Heart left ventricle (tissue), 16 donors: ENCODE measurements around the gene EGLN1. TPM values are rescaled to one million over a fixed set of nuclear protein-coding genes. Genes with fewer than 3 reads are reported as not detected.

Experiments
- ATAC-seq, 4 donors: fragments of 200-7000 bp; cut with Tn5 transposase; one replicate each; pipeline ENCODE4 v1.9.1; 2020 to 2022; ENCODE audit warnings: moderate library complexity in 4 of 4, mild to moderate bottlenecking in 3 of 4, moderate number of reproducible peaks in 1 of 4
- DNase-seq, 5 donors: peaks; one replicate each; pipeline ENCODE4 v3.0.0-alpha.2; 2020
- H3K27ac ChIP-seq, 12 donors: fragments of 200-600 bp; sonication (generic) in 4 of 12; one replicate each; pipeline versions ENCODE4 v1.5.0 to v1.8.0; 2016 to 2022; ENCODE audit warnings: mild to moderate bottlenecking in 2 of 12
- H3K27me3 ChIP-seq, 9 donors: fragments of 200-600 bp; sonication (generic) in 2 of 9; one replicate each; pipeline versions ENCODE4 v1.5.1 to v1.8.0; 2016 to 2022; ENCODE audit warnings: mild to moderate bottlenecking in 3 of 9
- H3K36me3 ChIP-seq, 9 donors: fragments of 200-600 bp; sonication (generic) in 2 of 9; one replicate each; pipeline versions ENCODE4 v1.5.0 to v1.8.0; 2018 to 2022; ENCODE audit warnings: mild to moderate bottlenecking in 2 of 9
- H3K4me1 ChIP-seq, 12 donors: fragments of 200-600 bp; sonication (generic) in 4 of 12; one replicate each; pipeline versions ENCODE4 v1.5.0 to v1.8.0; 2016 to 2022; ENCODE audit warnings: mild to moderate bottlenecking in 3 of 12
- H3K4me3 ChIP-seq, 12 donors: fragments of 200-600 bp; sonication (generic) in 4 of 12; one replicate each; pipeline versions ENCODE4 v1.5.0 to v1.8.0; 2017 to 2022; ENCODE audit warnings: mild to moderate bottlenecking in 9 of 12, moderate library complexity in 4 of 12
- H3K9me3 ChIP-seq, 12 donors: fragments of 200-600 bp; sonication (generic) in 4 of 12; one replicate each; pipeline versions ENCODE4 v1.5.0 to v1.8.0; 2016 to 2022; ENCODE audit warnings: mild to moderate bottlenecking in 1 of 12
- CTCF ChIP-seq, 12 donors: fragments of 200-600 bp; sonication (generic) in 4 of 12; IDR thresholded peaks; one replicate each; pipeline versions ENCODE4 v1.5.0 to v1.8.0; 2018 to 2022; ENCODE audit warnings: antibody characterized with exemption in 12 of 12, mild to moderate bottlenecking in 5 of 12
- POLR2A ChIP-seq, 2 donors: fragments of 450-650 bp; IDR thresholded peaks; one replicate each; pipeline ENCODE4 v1.6.1; 2017; ENCODE audit warnings: antibody characterized with exemption in 2 of 2, mild to moderate bottlenecking in 2 of 2, moderate library complexity in 2 of 2
- WGBS, 4 donors: extraction: QIAGEN DNeasy Blood & Tissue Kit in 2 of 4; methylation state at CpG; one replicate each; pipeline versions ENCODE4 v1.1.5 to v1.1.7; 2013 to 2018; 5-methylcytosine and 5-hydroxymethylcytosine counted together
- intact Hi-C, 10 donors: fragments of 100-400 bp; cut with DNase I; formaldehyde crosslinking; loops; one replicate each; pipeline versions ENCODE4 v1.11.1 to v1.14.2; 2022
- polyA plus RNA-seq, 2 donors: library from polyadenylated mRNA; stranded (reverse); fragments of 200-250 nt; gene quantifications; one replicate each; pipeline ENCODE4 v1.2.3, GENCODE V29; 2013
- total RNA-seq, 9 donors: library from RNA; depleted of rRNA in 2 of 9; stranded (reverse); fragments of >200 nt in 2 of 9; fragmentation: NEBNext Ultra II Directional in 3 of 9; extraction: Animal tissue kit (Norgen Biotek cat#: 25700) in 3 of 9; gene quantifications; one replicate each; pipeline versions ENCODE4 v1.1.0 to v1.2.4, GENCODE V29; 2016 to 2023
- donor health status: ischemic (EF 13 %, LVEDD 7.1; RV severe dilation, severe dysfunction).
- donor health status: healthy with polysubstance abuse.
- donor health status: DM: no; HTN: yes; CAD: no.
- donor health status: DM: no; HTN: no; CAD: no.
- donor health status: ischemic (EF 25% LVEDD 6.9; RV normal size, moderate dysfunction).
- donor health status: ischemic (EF 25% LVEDD 5.7; RV mildly dilated, moderate dysfunction).
- donor health status: healthy.
- donor health status: DM: yes; HTN: yes; CAD: no.
- donor health status: ischemic (EF 35%, LVEDD 5.7; RV mildly dilated, moderate dysfunction).
- donor health status: nonischemic (EF 11% LVEDD 7.7; RV severe dilation, severe dysfunction).
- donor health status: DM: yes; HTN: yes; CAD: no.
- donor health status: PGD.
- donor health status: ischemic (EF 29% LVEDD 5.4; RV normal size, mild dysfunction).
- donor health status: nonischemic (EF 23%, LVEDD 6.1; RV moderate dilation, normal function).

EGLN1 gene
- total and polyA plus RNA-seq, 11 donors: 20.8 to 122 (median 70.0) TPM

- TF ChIP-seq POLR2A (IDR thresholded peaks at IDR 0.05) (no peak), CTCF (IDR thresholded peaks at IDR 0.05) (peak in 11 of 12 donors; percentile 22 to 64 (median 52))
- no peaks in the 10 kb centered on the region for H3K9me3 ChIP-seq
- H3K27me3 ChIP-seq: no peaks in the 10 kb centered on the region
- 31 to 42% (median 33%) methylated on average over 11 of the region's 11 CpGs for WGBS, 4 donors
- H3K4me3 ChIP-seq: no peak overlapping the region
- no peaks in the 10 kb centered on the region for H3K36me3 ChIP-seq
- peak in 2 of 5 donors; percentile 12 to 38 for DNase-seq
- H3K4me1 ChIP-seq: no peaks in the 10 kb centered on the region
- intact Hi-C loops: no loop called here
- peak in 3 of 4 donors; percentile 67 to 69 (median 67) for ATAC-seq
- no peak overlapping the region for H3K27ac ChIP-seq
These were observed 106.2 kb downstream of the EGLN1 start for GRCh38 chr1:231315887-231316286.

Other genes starting within 250 kb of the EGLN1 start
- 10 to 100 TPM; 43.3 to 62.6 (median 52.8) TPM for gene GNPAT, start 181.1 kb downstream of the EGLN1 start, total RNA-seq
- 10 to 100 TPM; 49.0 to 55.5 TPM for gene GNPAT, start 181.1 kb downstream of the EGLN1 start, polyA plus RNA-seq
- gene EXOC8, start 84.4 kb downstream of the EGLN1 start, total RNA-seq: 10 to 100 TPM; 10.2 to 14.8 (median 12.8) TPM
- gene EXOC8, start 84.4 kb downstream of the EGLN1 start, polyA plus RNA-seq: 1 to 10 TPM; 3.7 to 9.7 TPM
- 10 to 100 TPM in 1 of 9 donors, 1 to 10 TPM in 8; 5.9 to 10.6 (median 8.1) TPM for gene SPRTN, start 84.0 kb downstream of the EGLN1 start, total RNA-seq
- 1 to 10 TPM; 3.2 to 7.3 TPM for gene SPRTN, start 84.0 kb downstream of the EGLN1 start, polyA plus RNA-seq
- 10 to 100 TPM; 16.6 to 43.5 (median 31.7) TPM for gene TSNAX, start 106.4 kb upstream of the EGLN1 start, total RNA-seq
- 10 to 100 TPM in 1 of 2 donors, 1 to 10 TPM in 1; 9.7 to 33.8 TPM for gene TSNAX, start 106.4 kb upstream of the EGLN1 start, polyA plus RNA-seq
- 10 to 100 TPM in 1 of 9 donors, 1 to 10 TPM in 8; 2.3 to 12.8 (median 4.6) TPM for gene DISC1, start 204.5 kb upstream of the EGLN1 start, total RNA-seq
- gene DISC1, start 204.5 kb upstream of the EGLN1 start, polyA plus RNA-seq: 1 to 10 TPM in 1 of 2 donors, under 1 TPM in 1; 0.76 to 1.4 TPM